ENCODE measurements around the gene CD68.
A peak's percentile ranks its signal among the peaks of the same experiment; 100 is the strongest.

Gene CD68

GRCh38 chr17:7559320-7560171 lies 19.9 kb upstream of the CD68 start:
- DNase-seq (ENCODE audit: low read depth) = no peak

- DNase-seq (ENCODE audit: low read depth) = no peak
Measured at GRCh38 chr17:7560172-7561027, 19.0 kb upstream of the CD68 start.

- DNase-seq (ENCODE audit: low read depth) = peak; percentile 43
Measured at GRCh38 chr17:7561028-7561575, 18.3 kb upstream of the CD68 start.

- DNase-seq (ENCODE audit: low read depth) = peak; percentile 47
Measured at GRCh38 chr17:7561589-7562207, 17.7 kb upstream of the CD68 start, which contains the start of gene SENP3. Gene SENP3, plus strand, starts transcription at chr17:7561919. Its CDS starts 1,158 bp downstream, at chr17:7563077.

GRCh38 chr17:7562208-7562605 lies 17.2 kb upstream of the CD68 start:
- DNase-seq (ENCODE audit: low read depth) = no peak

- no peak for DNase-seq (ENCODE audit: low read depth)
Measured at GRCh38 chr17:7563115-7563869, 16.1 kb upstream of the CD68 start.

- no peak for DNase-seq (ENCODE audit: low read depth)
Measured at GRCh38 chr17:7569571-7569970, 9.9 kb upstream of the CD68 start.

GRCh38 chr17:7570351-7570750 lies 9.1 kb upstream of the CD68 start:
- DNase-seq (ENCODE audit: low read depth) = no peak

- DNase-seq (ENCODE audit: low read depth) = no peak
Measured at GRCh38 chr17:7572338-7572587, 7.2 kb upstream of the CD68 start.

- peak; percentile 96 for DNase-seq (ENCODE audit: low read depth)
Measured at GRCh38 chr17:7572588-7573323, 6.7 kb upstream of the CD68 start.

GRCh38 chr17:7573324-7574080 lies 5.9 kb upstream of the CD68 start:
- peak; percentile 67 for DNase-seq (ENCODE audit: low read depth)

- DNase-seq (ENCODE audit: low read depth) = no peak
Measured at GRCh38 chr17:7574176-7574953, 5.1 kb upstream of the CD68 start.

GRCh38 chr17:7575481-7575883 lies 4.0 kb upstream of the CD68 start:
- no peak for DNase-seq (ENCODE audit: low read depth)

GRCh38 chr17:7575959-7576358 lies 3.5 kb upstream of the CD68 start:
- DNase-seq (ENCODE audit: low read depth) = no peak

- DNase-seq (ENCODE audit: low read depth) = no peak
Measured at GRCh38 chr17:7576432-7576937, 3.0 kb upstream of the CD68 start.

GRCh38 chr17:7577327-7578199 lies 1.9 kb upstream of the CD68 start:
- no peak for DNase-seq (ENCODE audit: low read depth)

GRCh38 chr17:7579834-7580603 lies 581 bp downstream of the CD68 start:
- no peak for DNase-seq (ENCODE audit: low read depth)

Measured in HS-5 (cell line).